HG03565 (cell line): ENCODE results near the gene TRIM62.
"Not testable (repeated sequence)": the region's sequence is repeated elsewhere in the genome, so short reads cannot be mapped to it uniquely, and the experiment has no call there.

Experiments
- ATAC-seq: cut with Tn5 transposase; IDR thresholded peaks from one replicate; pipeline ENCODE4 v1.9.1; 2021; ENCODE audit warnings: mild to moderate bottlenecking, moderate library complexity; ENCODE audit not compliant: unreplicated experiment

Gene TRIM62

DNA sequence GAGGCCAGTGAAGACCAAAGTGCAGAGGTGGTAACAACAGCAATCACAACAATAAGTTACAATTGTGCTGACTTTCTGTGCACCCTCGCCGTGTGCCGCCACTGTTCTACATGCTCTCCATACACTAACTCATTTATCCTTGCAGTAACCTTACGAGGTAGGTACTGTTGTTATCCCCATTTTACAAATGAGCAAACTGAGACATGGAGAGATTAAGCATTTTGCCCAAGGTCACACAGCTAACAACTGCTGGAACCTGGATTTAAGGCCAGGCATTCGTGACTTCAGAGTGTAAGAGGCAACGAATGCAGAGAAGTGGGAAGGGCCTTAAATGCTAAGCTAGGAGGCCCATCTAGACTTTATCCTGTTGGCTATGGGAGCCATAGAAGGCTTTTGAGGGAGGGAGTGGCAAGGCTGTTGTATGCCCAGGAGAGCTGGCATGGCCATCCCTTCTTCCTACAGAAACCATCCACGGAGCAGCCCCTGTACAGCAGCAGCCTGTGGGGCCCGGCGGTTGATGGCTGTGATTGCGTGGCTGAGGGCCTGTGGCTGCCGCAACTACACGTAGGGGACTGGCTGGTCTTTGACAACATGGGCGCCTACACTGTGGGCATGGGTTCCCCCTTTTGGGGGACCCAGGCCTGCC, 64.3 kb downstream of the TRIM62 start:
- no peak for ATAC-seq

DNA sequence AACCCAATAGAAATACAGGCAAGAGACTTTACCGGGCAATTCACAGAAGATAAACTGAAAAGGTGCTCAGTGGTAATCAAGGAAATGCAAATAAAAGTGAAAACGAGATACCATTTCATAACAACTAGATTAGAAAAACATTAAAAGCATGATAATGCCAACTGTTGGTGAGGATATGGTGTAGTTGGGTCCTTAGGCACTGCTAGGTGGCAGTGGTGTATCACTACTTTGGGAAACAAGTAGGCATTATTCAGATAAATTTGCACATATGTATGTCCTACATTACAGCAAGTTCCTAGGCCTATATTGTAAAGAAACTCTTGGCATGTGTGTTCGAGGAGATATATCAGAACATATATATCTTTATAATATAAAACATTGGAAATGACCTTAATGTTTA, 69.9 kb downstream of the TRIM62 start:
- no peak for ATAC-seq

- ATAC-seq: no peak
Measured at GRCh38 chr1:33110477-33110876, 71.4 kb downstream of the TRIM62 start.

DNA sequence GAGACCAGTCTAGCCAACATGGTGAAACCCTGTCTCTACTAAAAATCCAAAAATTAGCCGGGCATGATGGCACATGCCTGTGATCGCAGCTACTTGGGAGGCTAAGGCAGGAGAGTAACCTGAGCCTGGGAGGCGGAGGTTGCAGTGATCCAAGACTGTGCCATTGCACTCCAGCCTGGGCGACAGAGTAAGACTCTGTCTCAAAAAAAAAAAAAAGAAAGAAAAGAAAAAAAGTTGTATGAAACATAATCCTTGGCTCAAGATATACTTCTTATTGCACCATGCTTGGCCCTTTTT, 81.8 kb downstream of the TRIM62 start:
- ATAC-seq: not testable (repeated sequence)

DNA sequence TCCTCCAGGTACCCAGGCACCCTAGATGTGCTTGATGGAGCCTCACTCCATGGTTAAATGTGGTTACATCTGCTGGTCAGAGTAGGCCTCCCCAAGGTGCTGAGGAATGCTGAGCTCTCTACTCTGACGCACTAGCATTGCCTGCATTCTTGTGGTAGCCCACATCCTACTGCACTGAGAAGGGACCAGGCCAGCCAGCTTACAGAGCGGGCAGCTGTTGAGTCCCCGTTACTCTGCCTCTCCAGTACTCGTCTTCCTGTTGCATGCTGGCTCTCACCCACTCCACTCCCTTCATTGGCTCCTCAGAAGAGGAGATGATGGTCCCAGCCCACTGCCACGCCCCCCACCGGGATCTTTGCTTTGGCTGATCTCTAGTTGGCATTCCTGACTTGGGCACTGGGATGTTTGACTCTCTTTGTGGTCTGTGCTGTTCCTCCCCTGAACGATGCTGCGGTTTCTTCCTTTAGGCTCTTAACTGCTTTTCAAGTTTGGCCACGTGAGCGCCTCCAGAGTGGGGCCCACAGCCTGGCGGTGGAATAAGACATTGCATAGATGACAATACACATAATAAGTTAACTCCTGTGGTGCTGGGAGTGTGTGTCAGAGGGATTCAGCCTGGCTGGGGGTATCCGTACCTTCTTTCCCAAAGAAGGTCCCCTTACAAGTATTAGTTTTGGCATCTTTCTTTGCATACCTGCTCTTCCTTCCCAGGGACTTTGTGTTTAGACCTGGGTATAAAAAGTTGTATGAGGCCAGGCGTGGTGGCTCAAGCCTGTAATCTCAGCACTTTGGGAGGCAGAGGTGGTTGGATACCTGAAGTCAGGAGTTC, 82.3 kb downstream of the TRIM62 start:
- ATAC-seq: peak; percentile 67

DNA sequence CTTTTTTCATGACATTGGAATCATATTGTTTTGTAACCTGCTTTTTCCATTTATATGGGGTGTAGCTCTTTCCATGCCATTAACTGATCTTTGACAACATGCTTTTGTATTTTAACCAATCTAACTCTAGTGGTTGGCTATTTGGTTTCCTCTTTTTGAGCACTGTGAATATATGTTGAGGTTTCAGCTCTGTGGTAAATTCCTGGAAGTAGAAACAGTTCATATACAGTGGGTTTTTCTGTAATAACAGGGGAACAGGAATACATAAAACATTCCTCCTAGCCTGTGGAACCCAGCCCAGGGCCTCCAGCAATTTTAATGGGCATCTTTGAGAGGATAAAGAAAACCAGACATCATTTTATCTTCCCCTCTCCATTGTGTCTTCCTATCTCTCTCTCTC, 83.5 kb downstream of the TRIM62 start:
- no peak for ATAC-seq

GRCh38 chr1:33097762-33098161, 84.1 kb downstream of the TRIM62 start:
- no peak for ATAC-seq

- ATAC-seq: no peak
Measured at GRCh38 chr1:33097137-33097611, 84.7 kb downstream of the TRIM62 start.

DNA sequence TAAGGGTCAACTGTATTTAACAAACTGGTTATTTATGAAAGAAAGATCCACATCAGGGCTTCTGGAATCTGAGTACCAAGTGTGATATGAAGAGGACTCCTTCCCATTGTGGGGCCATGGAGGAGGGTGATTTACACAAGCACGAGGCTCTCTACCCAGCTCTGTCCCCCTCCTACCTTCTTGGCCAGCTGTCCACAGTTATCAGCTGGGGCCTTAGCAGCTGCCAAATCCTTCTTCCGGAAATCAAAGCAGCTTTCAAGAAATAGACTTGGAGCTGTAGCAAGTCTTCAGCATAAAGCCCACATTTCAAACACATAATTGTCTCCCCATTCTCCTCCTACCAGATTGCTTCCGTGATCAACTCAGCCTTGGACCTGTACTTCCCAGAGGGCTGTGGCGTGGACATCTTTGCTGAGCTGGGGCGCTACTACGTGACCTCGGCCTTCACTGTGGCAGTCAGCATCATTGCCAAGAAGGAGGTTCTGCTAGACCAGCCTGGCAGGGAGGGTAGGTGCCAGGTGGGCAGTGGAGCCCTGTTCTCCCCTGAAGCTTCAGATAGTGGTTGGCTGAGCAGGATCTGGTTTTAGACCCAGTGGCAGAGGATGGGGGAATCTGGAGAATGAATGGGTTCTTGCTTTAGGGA, 85.4 kb downstream of the TRIM62 start:
- ATAC-seq: no peak
